Astrocyte of the spinal cord (primary cell): ENCODE data around the gene ALK.
"Not testable (repeated sequence)": the region's sequence is repeated elsewhere in the genome, so short reads cannot be mapped to it uniquely, and the experiment has no call there.

ENCODE experiments used
- DNase-seq: peaks from one replicate; pipeline ENCODE4 v3.0.0; 2011; ENCODE audit warnings: low read depth, low spot score
- H3K4me3 ChIP-seq: 2 replicates; pipeline ENCODE4 v1.5.1; 2011; ENCODE audit warnings: low read depth, mild to moderate bottlenecking, low read length, moderate library complexity
- in situ Hi-C: cut with HindIII; loops from 2 replicates; pipeline ENCODE4 v1.10.0; 2017; ENCODE audit warnings: low sequenced_read_pairs
- TF ChIP-seq, protein P1 (sequence below): IDR thresholded peaks from 2 replicates; pipeline ENCODE4 v1.5.1; 2012; ENCODE audit warnings: low read depth, mild to moderate bottlenecking, low read length, inconsistent platforms

Gene ALK

DNA sequence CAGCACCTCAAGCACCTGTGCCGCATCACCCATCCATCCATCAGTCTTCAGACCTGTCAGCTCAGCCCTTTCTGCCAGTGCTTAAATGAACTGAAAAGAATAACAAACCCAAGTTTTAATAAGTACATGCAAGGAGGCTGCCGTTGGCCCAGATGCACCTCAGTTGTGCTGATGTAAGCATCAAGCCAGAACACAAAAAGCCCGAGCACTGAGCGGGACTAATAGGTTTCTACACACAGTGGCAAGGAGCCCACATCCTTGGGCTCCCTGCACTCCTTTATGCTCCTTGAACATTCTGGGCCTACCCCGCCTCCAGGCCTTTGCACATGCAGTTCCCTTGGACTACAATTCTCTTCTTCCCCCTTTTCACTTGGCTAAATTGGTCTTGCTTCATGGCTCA is 165.6 kb downstream of the ALK start:
- TF ChIP-seq, protein P1, sequence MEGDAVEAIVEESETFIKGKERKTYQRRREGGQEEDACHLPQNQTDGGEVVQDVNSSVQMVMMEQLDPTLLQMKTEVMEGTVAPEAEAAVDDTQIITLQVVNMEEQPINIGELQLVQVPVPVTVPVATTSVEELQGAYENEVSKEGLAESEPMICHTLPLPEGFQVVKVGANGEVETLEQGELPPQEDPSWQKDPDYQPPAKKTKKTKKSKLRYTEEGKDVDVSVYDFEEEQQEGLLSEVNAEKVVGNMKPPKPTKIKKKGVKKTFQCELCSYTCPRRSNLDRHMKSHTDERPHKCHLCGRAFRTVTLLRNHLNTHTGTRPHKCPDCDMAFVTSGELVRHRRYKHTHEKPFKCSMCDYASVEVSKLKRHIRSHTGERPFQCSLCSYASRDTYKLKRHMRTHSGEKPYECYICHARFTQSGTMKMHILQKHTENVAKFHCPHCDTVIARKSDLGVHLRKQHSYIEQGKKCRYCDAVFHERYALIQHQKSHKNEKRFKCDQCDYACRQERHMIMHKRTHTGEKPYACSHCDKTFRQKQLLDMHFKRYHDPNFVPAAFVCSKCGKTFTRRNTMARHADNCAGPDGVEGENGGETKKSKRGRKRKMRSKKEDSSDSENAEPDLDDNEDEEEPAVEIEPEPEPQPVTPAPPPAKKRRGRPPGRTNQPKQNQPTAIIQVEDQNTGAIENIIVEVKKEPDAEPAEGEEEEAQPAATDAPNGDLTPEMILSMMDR = no peak
- in situ Hi-C loops = no loop called here
- no peak for DNase-seq
- no peak overlapping the region for H3K4me3 ChIP-seq

DNA sequence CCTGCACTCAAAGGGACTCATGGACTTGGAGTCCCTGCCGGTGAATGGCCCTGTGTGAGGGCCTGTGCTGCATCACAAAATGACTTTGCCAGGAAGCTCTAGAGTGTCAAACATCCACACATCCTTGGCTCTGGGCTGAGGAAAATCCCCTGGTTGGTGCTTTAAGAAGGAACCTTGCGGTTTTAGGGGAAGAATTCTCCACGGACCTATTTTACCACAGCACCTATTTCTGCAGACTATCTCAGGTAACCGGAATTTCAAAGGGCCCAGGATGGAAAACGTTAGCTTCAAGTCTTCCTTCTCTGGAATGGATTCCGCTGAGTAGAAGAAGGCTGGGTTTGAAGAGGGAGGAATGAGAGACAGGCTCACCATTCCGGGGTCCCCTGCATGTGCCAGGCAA is 166.2 kb downstream of the ALK start:
- no peak overlapping the region for H3K4me3 ChIP-seq
- in situ Hi-C loops = no loop called here
- DNase-seq = no peak
- TF ChIP-seq, protein P1 = no peak

DNA sequence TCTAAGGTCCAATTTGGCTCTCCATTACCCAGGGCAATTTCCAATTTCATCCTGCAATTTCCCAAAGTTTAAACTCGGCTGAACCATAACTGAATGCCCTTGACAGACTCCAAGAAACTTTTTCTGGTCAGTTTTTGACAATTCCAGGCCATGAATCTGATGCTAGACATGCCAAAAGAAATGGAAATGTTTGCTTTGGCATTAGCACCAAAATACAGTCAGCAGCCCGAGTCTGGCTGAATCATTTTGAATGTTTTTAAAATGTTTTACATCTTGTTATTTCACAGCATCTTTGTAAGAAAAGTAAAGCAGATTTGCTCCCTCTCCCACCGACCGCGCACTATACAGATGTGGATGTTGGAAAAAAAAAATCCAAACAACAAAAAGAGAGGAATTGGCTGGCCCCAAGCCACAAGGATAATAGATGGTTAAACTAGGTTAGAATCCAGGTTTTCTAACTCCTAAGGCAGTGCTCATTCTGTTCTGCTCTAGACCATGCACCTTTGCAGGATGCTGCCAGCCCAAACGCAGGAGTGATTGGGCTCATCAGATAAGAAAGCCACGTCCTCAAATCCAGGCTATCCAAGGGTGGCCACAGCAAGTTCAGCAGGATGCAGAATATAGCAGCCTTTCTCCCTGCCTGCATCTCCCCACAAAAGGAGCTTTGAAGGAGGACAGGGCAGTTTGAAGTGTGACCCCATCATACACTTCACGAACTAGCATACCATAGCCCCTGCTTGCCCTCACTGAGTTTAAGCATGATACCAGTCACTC is 167.5 kb downstream of the ALK start:
- H3K4me3 ChIP-seq = no peak overlapping the region
- DNase-seq = peak; percentile 88
- in situ Hi-C loops = no loop called here
- TF ChIP-seq, protein P1 = no peak

DNA sequence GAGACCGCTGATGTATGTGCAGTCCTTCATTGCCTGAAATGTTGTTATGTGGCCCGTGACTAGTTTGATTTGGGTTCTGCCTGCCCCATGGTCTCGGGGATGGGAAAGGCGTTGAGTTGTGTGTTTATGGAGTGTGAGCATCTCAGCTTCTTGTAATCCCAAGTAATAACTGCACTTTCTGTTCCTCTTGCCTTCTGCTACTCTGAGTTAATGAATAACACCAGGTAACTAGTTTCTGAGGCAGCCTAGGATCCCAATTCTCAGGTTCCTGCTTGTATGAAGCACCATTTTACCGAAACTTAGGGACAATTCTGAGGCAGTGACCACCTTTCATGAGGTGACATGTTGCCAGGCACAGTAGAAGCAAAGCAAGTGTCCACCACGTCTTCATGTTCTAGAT is 170.0 kb downstream of the ALK start:
- TF ChIP-seq, protein P1 = no peak
- in situ Hi-C loops = no loop called here
- no peak for DNase-seq
- H3K4me3 ChIP-seq = no peak overlapping the region

DNA sequence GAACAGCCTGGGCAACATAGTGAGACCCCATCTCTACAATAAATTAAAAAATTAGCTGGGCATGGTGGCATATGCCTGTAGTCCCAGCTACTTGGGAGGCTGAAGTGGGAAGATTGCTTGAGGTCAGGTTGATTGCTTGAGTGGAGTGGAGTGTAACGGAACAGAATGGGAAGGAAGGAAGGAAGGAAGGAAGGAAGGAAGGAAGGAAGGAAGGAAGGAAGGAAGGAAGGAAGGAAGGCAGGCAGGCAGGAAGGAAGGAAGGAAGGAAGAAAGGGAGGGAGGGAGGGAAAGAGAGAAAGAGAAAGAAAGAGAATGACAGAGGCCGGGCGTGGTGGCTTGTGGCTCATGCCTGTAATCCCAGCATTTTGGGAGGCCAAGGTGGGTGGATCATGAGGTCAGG is 170.9 kb downstream of the ALK start:
- in situ Hi-C loops, H3K4me3 ChIP-seq, DNase-seq: not testable (repeated sequence)

DNA sequence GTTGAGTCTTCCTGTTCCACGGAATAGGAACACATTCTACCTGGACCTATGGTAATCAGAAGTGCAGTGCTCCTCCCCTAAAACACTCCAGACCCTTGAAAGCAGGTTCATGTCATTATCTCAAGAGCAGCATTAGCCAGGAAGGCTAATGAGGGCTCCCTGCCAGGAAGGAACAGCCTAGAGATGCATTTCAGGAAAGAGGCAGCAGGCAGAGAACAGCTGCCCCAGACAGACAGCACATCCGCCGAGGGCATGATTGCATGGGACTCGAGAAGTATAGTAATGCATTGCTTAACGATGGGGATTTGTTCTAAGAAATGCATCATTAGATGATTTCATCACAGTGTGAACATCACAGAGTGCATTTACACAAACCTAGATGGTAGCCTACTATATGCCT is 171.5 kb downstream of the ALK start:
- no peak overlapping the region for H3K4me3 ChIP-seq
- DNase-seq = no peak
- TF ChIP-seq, protein P1 = no peak
- in situ Hi-C loops = no loop called here

DNA sequence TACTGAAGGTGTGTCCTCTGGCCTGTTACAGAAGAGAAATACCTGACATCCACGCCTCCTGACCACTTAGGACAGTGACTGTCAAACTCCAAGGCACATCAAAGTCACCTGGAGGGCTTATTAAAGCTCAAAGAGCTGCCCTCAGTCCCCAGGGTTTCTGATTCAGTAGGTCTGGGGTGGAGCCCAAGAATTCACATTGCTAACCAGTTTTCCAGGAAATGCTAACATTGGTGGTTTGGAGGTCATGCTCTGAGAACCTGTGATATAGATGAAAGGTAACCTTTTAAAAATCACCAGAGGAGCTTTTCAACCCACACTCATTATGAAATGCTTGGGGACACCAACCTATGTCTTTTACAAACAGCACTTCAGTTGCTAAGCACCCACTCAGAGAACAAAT is 172.3 kb downstream of the ALK start:
- in situ Hi-C loops = no loop called here
- no peak overlapping the region for H3K4me3 ChIP-seq
- TF ChIP-seq, protein P1 = no peak
- DNase-seq = peak; percentile 37
